PC-9 (cell line): ENCODE measurements around the gene AKAP6.

ENCODE experiments used
- CTCF ChIP-seq: fragments of 200-600 bp; sonication (generic); conservative IDR thresholded peaks from 2 replicates; pipeline ENCODE4 v1.6.1; 2017; ENCODE audit warnings: mixed run types, antibody characterized with exemption, mild to moderate bottlenecking, moderate library complexity
- EZH2 ChIP-seq: fragments of 200-600 bp; sonication (generic); IDR thresholded peaks from 2 replicates; pipeline ENCODE4 v1.8.0; 2017; ENCODE audit warnings: antibody characterized with exemption, low read depth

- no peak for TF ChIP-seq CTCF
- TF ChIP-seq EZH2, result no peak
Measured at GRCh38 chr14:32434880-32435279, 105.8 kb downstream of the AKAP6 start.
